HS-27A (cell line): ENCODE data around the gene LMX1A.

Experiments used
- DNase-seq: peaks from one replicate; pipeline ENCODE4 v3.0.0-alpha.2; 2012; ENCODE audit warnings: low read depth, missing footprints

Gene LMX1A

GRCh38 chr1:165162671-165163241 lies 193.8 kb downstream of the LMX1A start:
- no peak for DNase-seq

GRCh38 chr1:165161130-165161529 lies 195.4 kb downstream of the LMX1A start:
- DNase-seq: no peak

- no peak for DNase-seq
These were observed 203.3 kb downstream of the LMX1A start for GRCh38 chr1:165153182-165153581.

GRCh38 chr1:165152727-165153126 lies 203.8 kb downstream of the LMX1A start:
- no peak for DNase-seq

GRCh38 chr1:165152109-165152508 lies 204.4 kb downstream of the LMX1A start:
- no peak for DNase-seq
